Activated T-cell treated with anti-CD3 and anti-CD28 coated beads for 1 hour (primary cell): ENCODE results near the gene SLC9A9.
"Not testable (repeated sequence)": the region's sequence is repeated elsewhere in the genome, so short reads cannot be mapped to it uniquely, and the experiment has no call there.

ENCODE experiments used
- DNase-seq: peaks from one replicate; pipeline ENCODE4 v3.0.0-alpha.2; 2020; ENCODE audit warnings: low read depth

Gene SLC9A9

GRCh38 chr3:143754090-143754489, 94.2 kb downstream of the SLC9A9 start:
- no peak for DNase-seq

- no peak for DNase-seq
These were observed 94.8 kb downstream of the SLC9A9 start for GRCh38 chr3:143753456-143753855.

GRCh38 chr3:143753006-143753405, 95.3 kb downstream of the SLC9A9 start:
- DNase-seq = no peak

DNA sequence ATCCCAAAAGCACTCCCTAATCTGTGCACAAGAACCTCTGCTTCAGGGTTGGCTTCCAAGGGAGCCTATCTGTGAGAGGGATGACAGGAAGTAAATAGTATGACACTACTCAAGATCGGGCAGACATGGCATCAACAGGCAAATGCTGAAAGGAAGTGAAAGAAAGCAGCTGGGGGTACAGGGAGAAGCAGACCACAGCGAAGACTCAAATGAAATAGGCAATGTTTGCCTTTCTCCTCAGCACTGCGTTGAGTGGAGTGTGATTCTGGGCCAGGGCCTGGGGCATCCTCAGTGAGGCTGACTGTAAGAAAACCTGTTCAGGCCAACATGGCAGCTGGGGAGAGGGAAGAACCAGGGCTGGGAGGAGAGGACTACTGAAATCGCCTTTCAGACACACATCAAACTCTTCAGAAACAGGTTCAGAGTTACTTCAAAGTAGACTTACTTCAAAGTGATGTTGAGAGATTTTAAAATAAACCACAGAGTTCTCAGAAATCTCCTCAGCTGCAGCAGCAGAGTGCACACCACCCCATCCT, 96.6 kb downstream of the SLC9A9 start:
- peak; percentile 2 for DNase-seq

DNA sequence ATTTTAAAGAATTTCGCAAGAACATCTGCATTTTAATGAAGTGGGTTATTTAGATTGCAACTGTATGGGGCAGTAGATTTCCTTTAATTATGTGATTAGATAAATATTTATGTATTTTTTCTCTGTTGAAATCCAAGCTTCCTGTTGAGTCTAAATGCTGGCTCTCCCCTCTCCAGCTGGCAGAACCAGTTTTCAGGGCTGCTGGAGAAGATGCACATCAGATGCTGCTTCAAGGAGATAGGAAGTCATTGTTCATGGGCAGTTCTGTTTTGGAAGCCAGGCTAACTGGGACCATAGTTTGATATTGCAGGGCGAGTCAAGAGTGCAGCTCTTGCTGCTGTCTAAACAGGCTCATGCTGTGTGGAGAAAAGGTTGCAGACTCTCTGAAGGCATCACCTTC, 97.4 kb downstream of the SLC9A9 start:
- no peak for DNase-seq

GRCh38 chr3:143749926-143750325, 98.3 kb downstream of the SLC9A9 start:
- no peak for DNase-seq

DNA sequence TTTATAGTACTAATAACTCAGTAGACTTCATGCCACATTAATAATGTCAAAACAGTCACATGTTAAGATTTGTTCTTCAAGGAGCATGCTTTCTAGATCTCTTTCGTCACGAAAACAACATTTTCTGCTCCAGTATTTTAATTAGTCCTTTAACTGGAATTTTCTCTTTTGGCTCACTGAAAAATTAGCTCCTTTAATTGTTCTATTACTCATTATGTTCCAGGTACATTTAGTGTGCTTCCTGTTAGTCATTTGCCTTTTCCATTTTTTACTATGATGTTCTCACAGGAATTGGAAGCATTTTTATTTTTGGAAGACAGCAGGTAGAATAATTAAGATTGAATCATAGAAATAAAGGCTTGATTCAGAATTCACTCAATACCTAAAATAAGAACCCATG, 111.2 kb downstream of the SLC9A9 start:
- no peak for DNase-seq

DNA sequence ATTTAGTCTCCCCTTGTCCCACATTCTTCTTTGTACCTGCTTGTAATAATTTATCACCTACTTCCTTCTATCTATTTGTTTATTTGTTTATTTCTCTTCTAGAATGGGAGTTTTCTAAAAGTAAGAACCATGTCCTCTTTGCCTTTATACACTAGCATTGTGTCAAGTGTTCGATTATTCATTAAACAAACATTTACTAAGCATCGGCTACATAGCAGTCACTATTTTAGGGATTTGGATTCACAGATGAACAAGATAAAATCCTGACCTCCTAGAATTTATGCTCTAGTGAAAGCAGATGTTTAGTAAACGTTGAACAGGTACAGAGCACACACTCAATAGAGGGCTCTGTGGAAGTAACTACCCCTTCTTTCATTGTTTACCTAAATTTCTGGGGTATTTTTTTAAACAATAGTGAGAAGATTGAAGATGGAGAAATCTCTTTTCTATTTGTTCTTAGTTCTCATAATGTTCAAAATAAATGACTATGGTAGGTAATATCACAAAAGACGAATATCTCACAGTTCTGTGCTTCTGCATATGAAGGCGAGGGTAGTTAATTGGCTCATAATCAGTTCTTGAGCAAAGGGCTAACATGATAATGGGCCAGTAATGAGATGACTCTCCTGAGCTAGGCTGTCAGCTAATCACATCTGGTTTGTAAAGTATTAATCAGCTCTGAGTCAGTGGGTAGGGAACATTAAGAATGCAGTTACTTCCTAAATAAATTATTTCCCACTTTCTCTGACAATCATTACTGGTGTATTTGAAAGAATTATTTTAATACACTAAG, 111.9 kb downstream of the SLC9A9 start:
- DNase-seq = no peak

GRCh38 chr3:143731776-143732175, 116.5 kb downstream of the SLC9A9 start:
- no peak for DNase-seq

- no peak for DNase-seq
These were observed 116.9 kb downstream of the SLC9A9 start for GRCh38 chr3:143731320-143731719.

- DNase-seq = no peak
These were observed 120.9 kb downstream of the SLC9A9 start for GRCh38 chr3:143727391-143727790.

DNA sequence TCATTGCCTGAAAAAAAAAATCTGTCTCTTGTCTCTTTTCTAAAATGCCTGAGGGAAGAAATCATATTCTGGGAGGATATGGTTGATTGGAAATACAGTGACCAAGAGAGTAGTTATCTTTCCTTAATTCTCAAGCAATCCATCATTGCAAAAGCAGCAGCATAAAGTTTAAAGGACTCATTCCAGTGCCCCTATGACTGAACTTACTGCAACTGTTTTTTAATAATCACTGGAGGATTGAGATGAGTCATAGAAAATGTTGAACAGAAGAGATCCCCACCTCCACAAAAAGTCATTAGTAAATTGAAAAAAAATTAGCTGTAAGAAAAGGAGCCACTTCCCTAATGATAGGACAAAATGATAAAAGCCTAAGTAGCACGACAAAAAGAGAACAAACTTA, 121.5 kb downstream of the SLC9A9 start:
- no peak for DNase-seq

- DNase-seq = no peak
These were observed 127.9 kb downstream of the SLC9A9 start for GRCh38 chr3:143720381-143720780.

DNA sequence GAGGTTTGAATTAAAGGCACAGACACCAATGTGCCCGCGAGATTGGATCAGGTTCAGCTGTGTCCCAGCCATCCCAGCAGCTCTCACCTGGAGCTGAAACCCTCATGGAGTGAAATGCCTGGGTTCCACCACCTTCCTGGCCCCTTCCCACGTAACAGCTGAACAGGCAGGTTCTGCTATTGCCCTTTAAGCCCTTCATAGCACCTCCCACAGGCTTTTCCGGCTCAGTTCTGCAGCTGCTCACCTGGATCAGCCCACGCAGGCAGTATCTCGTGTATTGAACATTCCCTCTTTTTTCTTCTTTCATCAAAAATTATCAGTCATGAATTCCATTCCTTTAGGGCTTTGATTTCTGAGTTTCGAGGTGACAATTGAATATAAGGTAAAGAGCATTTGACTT, 129.8 kb downstream of the SLC9A9 start:
- DNase-seq = no peak

GRCh38 chr3:143716731-143717130, 131.5 kb downstream of the SLC9A9 start:
- no peak for DNase-seq

GRCh38 chr3:143712522-143712921, 135.7 kb downstream of the SLC9A9 start:
- DNase-seq = no peak

DNA sequence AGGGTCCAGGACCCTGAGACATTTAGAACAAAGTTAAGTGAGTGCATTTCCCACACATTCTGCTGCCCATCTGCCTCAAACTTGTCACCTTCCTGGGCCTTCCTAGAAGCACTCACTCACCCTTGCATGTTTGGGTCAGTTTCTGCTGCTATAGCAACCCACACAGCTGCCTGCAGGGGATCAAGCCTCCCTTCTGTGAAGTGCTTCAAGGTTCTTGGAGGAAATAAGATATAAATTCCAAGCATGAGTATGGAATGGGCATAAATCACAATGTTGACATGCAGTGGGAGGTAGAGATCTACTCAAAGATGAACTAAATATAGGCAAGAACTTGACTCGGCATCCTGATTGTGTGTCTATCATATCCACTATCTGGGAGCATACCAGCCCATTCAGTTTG, 140.4 kb downstream of the SLC9A9 start:
- no peak for DNase-seq

GRCh38 chr3:143700431-143700975, 147.8 kb downstream of the SLC9A9 start:
- DNase-seq = no peak

- DNase-seq = no peak
These were observed 148.8 kb downstream of the SLC9A9 start for GRCh38 chr3:143699424-143699823.

- DNase-seq = no peak
These were observed 149.5 kb downstream of the SLC9A9 start for GRCh38 chr3:143698682-143699303.

DNA sequence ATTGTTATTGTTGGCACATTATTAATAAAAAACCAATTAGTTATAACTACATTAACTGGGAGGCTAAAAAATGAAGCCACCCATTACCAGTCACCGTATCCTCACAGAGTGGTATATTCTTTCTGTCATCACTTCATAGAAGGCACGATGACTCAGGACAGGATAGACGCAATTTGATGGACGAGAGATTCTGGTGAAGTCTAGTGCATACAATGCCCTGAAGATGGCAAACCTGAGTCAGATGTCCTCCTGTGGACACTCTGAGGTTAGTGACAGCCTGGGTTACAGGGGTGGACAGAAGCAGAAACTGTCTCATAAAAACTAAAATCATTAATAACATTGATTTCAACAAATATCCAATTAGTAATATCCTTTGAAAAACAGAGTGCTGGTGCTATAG, 150.3 kb downstream of the SLC9A9 start:
- no peak for DNase-seq

DNA sequence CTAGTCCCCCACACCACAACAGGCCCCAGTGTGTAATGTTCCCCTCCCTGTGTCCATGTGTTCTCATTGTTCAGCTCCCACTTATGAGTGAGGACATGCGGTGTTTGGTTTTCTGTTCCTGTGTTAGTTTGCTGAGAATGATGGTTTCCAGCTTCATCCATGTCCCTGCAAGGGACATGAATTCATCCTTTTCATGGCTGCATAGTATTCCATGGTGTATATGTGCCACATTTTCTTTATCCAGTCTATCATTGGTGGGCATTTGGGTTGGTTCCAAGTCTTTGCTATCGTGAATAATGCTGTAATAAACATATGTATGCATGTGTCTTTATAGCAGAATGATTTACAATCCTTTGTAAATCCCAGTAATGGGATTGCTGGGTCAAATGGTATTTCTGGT, 152.9 kb downstream of the SLC9A9 start:
- not testable (repeated sequence) for DNase-seq

DNA sequence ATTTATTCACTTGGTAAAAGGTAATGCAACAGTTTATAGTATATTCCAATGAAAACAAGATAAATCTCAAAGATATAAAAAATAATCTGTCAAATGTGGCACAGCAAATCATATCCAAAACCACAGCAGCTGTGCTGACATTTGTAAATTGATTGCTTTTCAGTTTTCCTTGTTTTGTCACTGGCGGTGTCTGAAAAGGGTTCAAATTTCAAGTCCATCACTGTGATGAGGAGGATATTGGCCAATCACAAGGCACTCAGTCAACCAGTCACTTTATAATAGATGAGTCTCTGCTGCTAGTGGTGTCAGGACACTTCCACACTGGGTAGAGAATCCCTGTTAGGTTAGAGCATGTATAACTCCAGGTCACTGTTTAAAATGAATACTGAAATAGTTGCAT, 154.8 kb downstream of the SLC9A9 start:
- DNase-seq = no peak
